PC-3 (cell line): ENCODE measurements around the gene CEP126. TPM values are rescaled to one million over a fixed set of nuclear protein-coding genes. Genes with fewer than 3 reads are reported as not detected.

Experiments
- ATAC-seq: fragments of 200-7000 bp; cut with Tn5 transposase; 2 replicates; pipeline ENCODE4 v1.9.1; 2020; ENCODE audit warnings: mild to moderate bottlenecking, moderate library complexity
- BruUV-seq: library from RNA; stranded (reverse); fragments of 400-500 nt; replicated peaks from 2 replicates; lab custom pipeline; 2021; lab: Mats Ljungman, UMichigan
- CTCF ChIA-PET: fragments of 300-600 bp; sonication (Branson Sonifier 250); formaldehyde crosslinking; loops from one replicate; lab custom pipeline; 2022; ENCODE audit warnings: antibody characterized with exemption; lab: Charles Lee
- POLR2A ChIA-PET: fragments of 300-600 bp; sonication (Branson Sonifier 250); formaldehyde crosslinking; loops from one replicate; lab custom pipeline; 2022; ENCODE audit warnings: antibody characterized with exemption; ENCODE audit not compliant: unreplicated experiment; lab: Charles Lee
- DNase-seq: peaks from one replicate; pipeline ENCODE4 v3.0.0-alpha.2; 2015
- H2AFZ ChIP-seq: fragments of 300-600 bp; sonication (generic); 2 replicates; pipeline ENCODE4 v1.6.0; 2016; ENCODE audit warnings: antibody characterized with exemption, low read length
- H3F3A ChIP-seq: fragments of 300-600 bp; sonication (generic); one replicate; pipeline ENCODE4 v1.6.0; 2017; ENCODE audit warnings: antibody characterized with exemption, low read length, control low read depth, mild to moderate bottlenecking; ENCODE audit not compliant: unreplicated experiment
- H3K27ac ChIP-seq: fragments of 300-600 bp; sonication (generic); 2 replicates; pipeline ENCODE4 v1.5.1; 2016; ENCODE audit warnings: mild to moderate bottlenecking, low read length
- H3K27me3 ChIP-seq: fragments of 300-600 bp; sonication (generic); 2 replicates; pipeline ENCODE4 v1.6.1; 2016; ENCODE audit warnings: low read length, mixed read lengths
- H3K36me3 ChIP-seq: fragments of 300-600 bp; sonication (generic); 2 replicates; pipeline ENCODE4 v1.6.1; 2016; ENCODE audit warnings: low read depth, mixed run types, low read length, mixed read lengths
- H3K4me1 ChIP-seq: fragments of 300-600 bp; sonication (generic); 2 replicates; pipeline ENCODE4 v1.5.1; 2016; ENCODE audit warnings: low read length; ENCODE audit not compliant: insufficient read depth
- H3K4me2 ChIP-seq: fragments of 300-600 bp; sonication (generic); 2 replicates; pipeline ENCODE4 v1.6.0; 2016; ENCODE audit warnings: low read length
- H3K4me3 ChIP-seq: fragments of 300-600 bp; sonication (generic); 2 replicates; pipeline ENCODE4 v1.5.1; 2016; ENCODE audit warnings: mild to moderate bottlenecking, low read length, mixed read lengths
- H3K79me2 ChIP-seq: fragments of 300-600 bp; sonication (generic); 2 replicates; pipeline ENCODE4 v1.6.1; 2017; ENCODE audit warnings: low read length, mixed read lengths
- H3K9ac ChIP-seq: fragments of 300-600 bp; sonication (generic); 2 replicates; pipeline ENCODE4 v1.6.0; 2016; ENCODE audit warnings: mild to moderate bottlenecking, low read length
- H3K9me2 ChIP-seq: fragments of 300-600 bp; sonication (generic); replicated peaks from 2 replicates; pipeline ENCODE4 v1.6.1; 2016; ENCODE audit warnings: mixed run types, low read length, mixed read lengths
- H3K9me3 ChIP-seq: fragments of 300-600 bp; sonication (generic); 2 replicates; pipeline ENCODE4 v1.6.1; 2016; ENCODE audit warnings: low read length, mixed read lengths
- H4K20me1 ChIP-seq: fragments of 300-600 bp; sonication (generic); 2 replicates; pipeline ENCODE4 v1.6.1; 2016; ENCODE audit warnings: low read length, mixed read lengths
- CTCF ChIP-seq: fragments of 300-600 bp; sonication (generic); conservative IDR thresholded peaks from 2 replicates; pipeline ENCODE4 v1.5.1; 2017; ENCODE audit warnings: antibody characterized with exemption, low read depth, mild to moderate bottlenecking, low read length
- EZH2 ChIP-seq: fragments of 300-600 bp; sonication (generic); IDR thresholded peaks from one replicate; pipeline ENCODE4 v1.6.1; 2017; ENCODE audit warnings: antibody characterized with exemption, mild to moderate bottlenecking, low read length; ENCODE audit not compliant: unreplicated experiment
- EZH2phosphoT487 ChIP-seq: fragments of 300-600 bp; sonication (generic); IDR thresholded peaks from 2 replicates; pipeline ENCODE4 v1.6.1; 2018; ENCODE audit warnings: mild to moderate bottlenecking, antibody characterized with exemption, low read length, borderline replicate concordance
- intact Hi-C: fragments of 100-400 bp; cut with micrococcal nuclease; formaldehyde crosslinking; loops from 2 replicates; pipeline ENCODE4 v1.9.0; 2023
- total RNA-seq: library from RNA; depleted of rRNA; stranded (reverse); fragments of >200 nt; gene quantifications from 2 replicates; pipeline ENCODE4 v1.2.3, GENCODE V29; 2014

The CEP126 gene
- total RNA-seq, 1 experiment from 2014 or later = 2.5 TPM

DNA sequence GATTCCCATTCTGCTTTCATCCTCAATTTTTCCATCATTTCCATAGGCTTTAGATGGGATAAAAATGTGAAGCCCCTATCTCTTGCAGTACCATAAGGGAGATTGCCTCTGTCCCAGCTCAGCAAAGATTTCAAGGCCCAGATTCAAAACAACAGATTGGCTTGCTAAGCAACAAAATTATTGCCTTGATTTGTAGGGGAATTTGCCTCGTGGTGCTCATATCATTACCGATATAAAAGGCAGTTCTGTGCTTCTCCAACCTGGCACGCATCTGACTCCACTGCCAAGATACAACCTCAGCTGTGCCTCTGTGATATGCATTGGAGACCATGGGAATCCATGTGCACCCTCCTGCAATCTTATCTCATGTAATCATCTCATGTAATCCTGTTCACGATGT lies 25.0 kb upstream of the CEP126 start:
- intact Hi-C loops = no loop called here
- no peaks in the 10 kb centered on the region for H4K20me1 ChIP-seq
- H3K79me2 ChIP-seq = no peaks in the 10 kb centered on the region
- ChIA-PET CTCF (no interaction called here), POLR2A (no interaction called here)
- DNase-seq (no peak), ATAC-seq (no peak)
- no peak overlapping the region for H3K4me3 ChIP-seq
- no peaks in the 10 kb centered on the region for H3K9me3 ChIP-seq
- no peaks in the 10 kb centered on the region for H3K9me2 ChIP-seq
- TF ChIP-seq EZH2 (no peak), EZH2phosphoT487 (no peak), CTCF (no peak)
- H3K4me2 ChIP-seq = no peak overlapping the region
- H3K36me3 ChIP-seq = no peaks in the 10 kb centered on the region
- no peaks in the 10 kb centered on the region for H3F3A ChIP-seq
- no peaks in the 10 kb centered on the region for H3K4me1 ChIP-seq
- BruUV-seq = no TSS peak
- no peak overlapping the region for H2AFZ ChIP-seq
- H3K27me3 ChIP-seq = no peaks in the 10 kb centered on the region
- H3K27ac ChIP-seq = no peak overlapping the region
- H3K9ac ChIP-seq = no peak overlapping the region

GRCh38 chr11:101894505-101894904 lies 20.3 kb upstream of the CEP126 start:
- Histone ChIP-seq H3K27ac (no peak overlapping the region), H3K79me2 (no peaks in the 10 kb centered on the region), H2AFZ (no peak overlapping the region), H3K9me3 (no peaks in the 10 kb centered on the region), H3K4me3 (no peak overlapping the region), H3K36me3 (no peaks in the 10 kb centered on the region), H3F3A (no peaks in the 10 kb centered on the region), H3K9me2 (no peaks in the 10 kb centered on the region), H3K4me2 (no peak overlapping the region), H4K20me1 (no peaks in the 10 kb centered on the region), H3K27me3 (no peaks in the 10 kb centered on the region), H3K9ac (no peak overlapping the region), H3K4me1 (no peaks in the 10 kb centered on the region)
- ATAC-seq (no peak), DNase-seq (no peak)
- ChIA-PET POLR2A (no interaction called here), CTCF (no interaction called here)
- intact Hi-C loops = no loop called here
- TF ChIP-seq EZH2 (no peak), CTCF (no peak), EZH2phosphoT487 (no peak)
- no TSS peak for BruUV-seq

GRCh38 chr11:101907815-101908214 lies 7.0 kb upstream of the CEP126 start:
- no peaks in the 10 kb centered on the region for H3K79me2 ChIP-seq
- no peak overlapping the region for H3K27ac ChIP-seq
- no peaks in the 10 kb centered on the region for H3K36me3 ChIP-seq
- intact Hi-C loops = no loop called here
- no peaks in the 10 kb centered on the region for H3K27me3 ChIP-seq
- ChIA-PET POLR2A (no interaction called here), CTCF (no interaction called here)
- H3K4me3 ChIP-seq = no peak overlapping the region
- ATAC-seq = no peak
- H4K20me1 ChIP-seq = no peaks in the 10 kb centered on the region
- no peaks in the 10 kb centered on the region for H3K9me2 ChIP-seq
- H3F3A ChIP-seq = no peaks in the 10 kb centered on the region
- H3K4me2 ChIP-seq = no peak overlapping the region
- peaks cover 6% of the 10 kb centered on the region; the same call in 1 of the 2 replicates for H3K4me1 ChIP-seq
- no peak for DNase-seq
- no peak overlapping the region for H2AFZ ChIP-seq
- H3K9me3 ChIP-seq = no peaks in the 10 kb centered on the region
- H3K9ac ChIP-seq = no peak overlapping the region
- no peak for TF ChIP-seq CTCF
- no peak for TF ChIP-seq EZH2phosphoT487
- TF ChIP-seq EZH2 = no peak
- BruUV-seq = no TSS peak
